CD4-positive, alpha-beta T cell treated with Interleukin-17A for 1 hour (primary cell): ENCODE data around the gene NFIA.
"Not testable (repeated sequence)": the region's sequence is repeated elsewhere in the genome, so short reads cannot be mapped to it uniquely, and the experiment has no call there.

Experiments used
- DNase-seq: peaks from one replicate; pipeline ENCODE4 v3.0.0-alpha.2; 2020

The NFIA gene

DNA sequence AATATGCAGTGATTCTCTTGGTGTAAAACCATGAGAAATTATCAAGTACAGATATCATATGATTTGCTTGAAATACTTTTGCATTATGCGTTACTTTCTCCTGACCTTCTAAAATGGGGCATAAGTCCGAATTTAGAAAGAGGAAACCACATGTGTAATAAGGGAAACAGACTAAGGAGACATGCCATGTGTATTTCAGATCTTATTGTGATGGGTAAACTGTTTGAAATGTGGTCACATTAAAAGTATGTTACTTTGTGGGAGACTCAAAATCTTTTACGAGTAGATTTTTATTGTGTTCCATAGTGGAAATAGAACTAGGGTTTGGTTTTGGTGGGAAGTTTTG, 173.0 kb downstream of the NFIA start:
- no peak for DNase-seq

DNA sequence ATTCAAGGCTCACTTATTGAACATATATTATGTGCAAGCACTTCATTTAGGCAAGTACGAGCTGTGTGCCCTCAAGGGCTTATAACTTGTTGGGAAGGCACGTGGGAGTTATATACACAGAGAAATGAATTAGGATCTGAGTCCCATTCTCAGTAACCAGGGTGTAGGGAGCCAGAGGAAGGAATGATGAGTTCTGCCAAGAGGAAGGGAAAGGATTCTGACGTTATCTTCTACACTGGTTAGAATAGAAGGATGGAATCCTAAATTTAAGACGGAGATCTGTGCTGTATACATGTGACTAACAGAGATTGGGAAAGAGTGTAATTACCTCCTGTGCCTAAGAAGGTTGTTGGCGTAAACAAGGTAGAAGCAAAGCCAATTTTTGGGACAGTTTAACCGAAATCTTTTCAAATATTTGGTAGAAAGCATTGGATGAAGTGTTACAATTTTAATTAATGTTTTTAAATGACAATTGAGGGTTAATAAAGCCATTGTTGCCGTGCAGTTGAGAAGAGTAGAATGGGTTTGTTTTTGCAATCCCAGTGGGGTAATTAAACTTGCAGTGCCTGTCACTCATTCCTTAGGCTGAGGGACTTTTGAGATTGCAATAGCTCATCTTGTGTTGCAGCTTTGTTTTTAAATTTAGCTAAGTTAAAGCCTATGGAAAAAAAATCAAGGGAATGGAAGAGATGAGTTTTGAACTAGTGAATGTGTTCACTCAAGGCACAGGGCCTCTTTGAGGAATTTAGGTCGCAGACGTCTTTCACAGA, 177.2 kb downstream of the NFIA start:
- DNase-seq, result no peak

DNA sequence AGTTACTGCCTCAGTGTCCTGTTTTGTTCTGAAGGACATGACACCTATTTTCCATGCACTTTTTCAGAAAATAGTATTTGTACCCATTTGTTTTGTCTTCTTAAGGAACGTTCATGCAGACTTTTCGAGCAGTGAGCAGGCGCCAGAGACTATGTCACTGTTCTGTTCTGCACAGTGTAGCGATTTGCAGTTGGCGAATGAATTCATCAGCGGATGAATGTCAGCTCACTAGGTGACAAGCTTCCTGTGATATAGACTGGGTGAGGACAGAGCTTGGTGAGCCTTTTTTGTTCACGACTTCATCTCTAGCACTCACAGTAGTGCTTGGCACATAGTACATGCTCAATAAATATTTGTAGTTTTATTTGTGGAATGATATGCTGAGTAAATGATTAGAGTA, 177.8 kb downstream of the NFIA start:
- no peak for DNase-seq

DNA sequence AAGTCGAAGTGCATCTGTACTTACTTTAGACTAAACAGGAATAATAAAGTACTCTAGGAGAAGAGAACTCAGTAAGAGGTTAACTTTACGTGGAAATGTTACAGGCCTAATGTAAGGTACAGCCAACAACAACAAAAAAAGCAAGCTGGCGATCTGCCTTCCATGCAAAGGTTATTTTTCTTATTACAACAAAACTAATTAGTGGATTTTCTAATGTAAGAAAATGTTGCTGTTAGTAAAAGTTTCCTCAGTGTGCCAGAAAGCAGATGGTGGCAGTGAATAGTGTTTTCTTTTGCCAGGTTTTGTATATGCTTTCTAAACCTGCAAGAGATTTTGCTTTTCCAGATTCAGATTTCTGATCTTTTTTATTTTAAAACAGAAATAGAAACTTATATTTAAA, 179.2 kb downstream of the NFIA start:
- DNase-seq, result no peak

DNA sequence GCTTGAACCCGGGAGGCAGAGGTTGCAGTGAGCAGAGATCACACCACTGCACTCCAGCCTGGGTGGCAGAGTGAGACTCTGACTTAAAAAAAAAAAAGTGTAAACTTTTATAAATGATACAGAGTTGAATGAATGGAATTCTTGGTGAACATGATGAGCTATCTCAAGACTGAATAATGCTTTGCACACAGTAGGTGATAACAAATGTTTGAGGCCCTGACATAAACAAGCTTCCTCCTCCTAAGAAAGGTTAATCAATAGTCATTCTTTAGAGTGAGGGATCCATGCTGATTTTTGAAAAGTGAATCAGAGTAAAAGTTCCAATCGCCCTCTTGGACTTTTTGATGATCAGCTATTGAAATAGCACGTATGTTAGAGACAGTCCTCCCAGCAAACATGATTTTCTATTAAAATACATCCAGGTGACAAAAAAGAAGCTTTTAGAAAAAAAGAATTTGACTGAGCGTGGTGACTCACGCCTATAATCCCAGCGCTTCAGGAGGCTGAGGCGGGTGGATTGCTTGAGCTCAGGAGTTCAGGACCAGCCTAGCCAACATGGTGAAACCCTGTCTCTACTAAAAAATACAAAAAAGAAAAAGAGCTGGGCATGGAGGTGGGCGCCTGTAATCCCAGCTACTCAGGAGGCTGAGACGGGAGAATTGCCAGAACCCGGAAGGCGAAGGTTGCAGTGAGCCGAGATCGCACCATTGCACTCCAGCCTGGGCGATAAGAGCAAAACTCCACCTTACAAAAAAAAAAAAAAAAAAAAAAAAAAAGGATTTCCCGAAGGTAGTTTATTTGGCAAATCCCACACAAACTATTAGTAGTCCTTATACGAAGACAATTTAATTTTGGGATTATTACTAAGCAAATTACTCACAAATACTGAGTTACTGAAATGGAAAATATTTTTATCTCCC, 181.8 kb downstream of the NFIA start:
- no peak for DNase-seq

DNA sequence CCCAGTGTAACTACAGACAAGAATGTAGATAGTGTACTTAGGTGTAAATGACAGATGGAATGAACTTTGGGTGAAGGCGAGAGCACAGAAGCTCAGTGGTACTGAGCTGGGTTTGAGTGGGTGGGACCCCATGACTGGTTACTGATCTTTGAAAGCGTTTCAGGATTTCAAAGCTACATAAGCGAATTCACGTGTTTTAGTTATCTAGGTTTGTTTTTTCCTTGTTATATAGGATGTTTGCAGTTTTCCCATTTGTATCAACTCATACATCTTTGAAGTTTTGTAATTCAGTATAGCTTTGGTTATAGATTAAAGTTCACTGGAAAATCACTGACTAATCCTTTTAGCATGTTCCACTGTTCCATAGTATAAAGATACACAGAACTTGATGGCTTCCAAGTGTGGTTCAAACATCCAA, 182.5 kb downstream of the NFIA start:
- no peak for DNase-seq

DNA sequence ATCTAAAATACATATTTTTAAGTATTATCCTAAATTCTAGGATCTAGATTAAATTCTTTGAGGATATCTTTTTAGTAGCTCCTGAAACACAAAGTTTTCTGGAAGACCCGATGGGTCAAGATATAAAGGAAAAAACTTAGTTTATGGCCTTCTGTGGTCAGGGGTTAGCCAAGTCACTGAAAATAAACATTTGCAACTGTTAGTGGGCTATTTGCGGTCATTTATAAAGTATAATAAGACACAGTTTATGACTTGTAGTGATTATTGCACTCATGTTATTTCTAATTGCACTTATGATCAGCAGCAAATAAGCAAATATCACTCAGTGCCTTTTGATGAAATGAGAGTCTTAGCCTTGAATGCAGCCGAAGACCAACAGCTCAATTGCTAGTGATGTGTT, 183.3 kb downstream of the NFIA start:
- DNase-seq, result no peak

DNA sequence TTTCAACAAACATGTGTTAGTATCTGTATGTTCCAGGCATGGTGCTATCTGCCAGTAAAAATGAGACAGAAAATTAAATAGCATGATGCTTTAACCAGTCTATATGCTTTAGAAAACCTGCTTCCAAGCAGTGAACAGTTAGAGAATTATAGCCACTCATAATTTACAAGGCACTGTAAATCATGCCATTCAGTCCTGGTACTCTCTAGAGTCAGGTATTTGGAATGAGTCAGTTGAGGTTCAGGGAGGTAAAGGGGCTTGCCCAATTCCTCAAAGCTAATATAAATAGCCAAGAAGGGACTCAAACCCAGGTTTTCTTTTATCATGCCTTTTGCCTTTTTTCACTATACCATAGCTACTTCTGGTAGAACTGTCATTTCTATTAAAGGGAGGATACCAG, 184.4 kb downstream of the NFIA start:
- DNase-seq, result no peak

DNA sequence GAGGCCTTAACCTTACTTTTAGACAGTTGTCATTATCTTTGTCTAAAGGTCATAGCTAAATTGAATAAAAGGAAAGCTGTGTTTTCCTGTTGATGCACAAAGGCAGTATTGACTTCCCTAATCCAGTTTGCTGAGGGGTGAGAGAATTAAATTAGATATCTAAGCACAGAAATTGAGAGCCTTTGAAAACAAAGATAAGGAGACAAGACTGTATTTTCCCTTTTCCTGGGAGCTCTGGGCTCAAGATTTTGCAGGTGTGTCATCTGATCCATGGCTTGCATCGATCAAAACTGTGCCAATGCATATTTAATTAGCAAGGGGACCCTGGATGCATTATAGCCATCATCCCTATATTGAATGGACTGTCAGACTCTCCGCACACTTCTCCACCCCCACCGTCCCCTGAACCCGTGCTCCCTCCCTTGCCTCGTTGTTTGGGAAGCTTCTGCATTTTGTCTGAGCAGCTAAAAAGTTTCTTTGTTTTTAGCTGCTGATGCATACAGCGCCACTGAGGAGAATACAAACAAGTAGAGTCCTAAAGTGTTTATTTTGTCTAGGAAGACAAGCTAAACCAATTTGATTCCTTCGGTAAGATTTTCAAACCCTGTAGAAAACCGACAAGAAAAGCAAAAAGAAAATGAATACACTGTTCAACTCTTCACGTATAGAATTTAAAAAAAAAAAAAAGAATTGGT, 186.3 kb downstream of the NFIA start:
- DNase-seq, result no peak

DNA sequence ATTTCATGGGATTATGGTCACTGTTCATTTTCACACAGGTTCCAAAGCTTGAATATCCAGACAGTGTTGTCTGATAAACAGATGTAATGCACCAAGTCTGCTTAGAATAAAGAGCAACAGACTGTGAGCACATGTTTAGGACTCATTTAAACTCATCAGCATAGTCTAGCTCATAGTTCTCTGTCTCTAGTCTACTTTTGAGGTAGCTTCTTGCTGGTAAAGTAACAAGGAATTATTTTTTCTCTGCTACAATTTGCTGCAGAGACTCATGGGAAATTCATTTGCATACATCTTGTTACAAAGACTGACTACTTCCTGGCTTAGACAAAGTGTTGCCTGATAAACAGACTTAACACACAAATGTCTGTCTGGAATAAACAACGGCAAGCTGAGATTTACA, 187.2 kb downstream of the NFIA start:
- no peak for DNase-seq

DNA sequence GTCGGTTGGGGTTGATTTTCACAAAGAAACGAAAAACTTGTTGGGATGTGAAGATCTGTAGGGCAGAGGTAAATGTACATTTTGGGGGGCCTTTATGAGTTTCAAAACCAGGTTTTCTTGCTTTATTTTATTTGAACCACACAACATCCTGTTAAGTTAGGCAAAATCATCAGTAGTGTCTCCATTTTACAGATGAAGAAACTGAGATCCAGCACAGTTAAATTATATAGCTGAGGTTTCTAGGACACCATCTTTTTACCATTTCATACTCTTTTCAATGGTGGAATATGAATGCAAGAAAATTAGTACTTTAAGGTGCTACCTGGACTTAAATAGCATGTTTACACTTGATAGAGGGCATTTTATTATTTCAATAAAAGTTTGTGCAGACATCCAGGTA, 187.7 kb downstream of the NFIA start:
- DNase-seq, result no peak

DNA sequence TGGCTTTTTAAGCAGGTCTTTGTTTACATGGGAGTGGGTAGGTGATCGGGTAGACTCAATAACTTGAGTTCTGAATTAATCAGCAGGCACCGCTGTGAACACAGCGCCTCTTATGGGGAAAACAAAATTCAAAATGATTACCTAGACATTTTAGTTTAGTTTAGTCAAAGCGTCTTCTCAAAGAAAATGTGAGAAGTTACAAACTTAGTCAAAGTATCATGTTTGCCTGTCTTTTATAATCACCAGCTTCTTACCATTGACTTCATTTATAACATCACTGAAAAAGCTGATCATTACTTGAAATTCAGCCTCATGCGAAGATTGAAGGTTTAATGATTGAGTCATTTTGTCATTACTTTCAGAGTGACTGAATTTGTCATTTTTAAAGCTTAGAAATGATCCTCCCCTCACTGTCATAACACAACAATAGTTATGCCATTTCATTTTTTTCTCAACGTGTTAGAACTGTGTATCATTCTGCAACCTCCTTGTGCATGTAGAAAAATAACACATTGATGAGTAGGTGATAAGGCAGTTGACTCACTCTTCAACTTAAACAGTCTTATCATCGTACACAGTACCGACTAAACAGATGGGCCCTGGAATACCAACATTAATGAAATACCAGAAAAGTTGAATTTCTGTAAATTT, 188.5 kb downstream of the NFIA start:
- DNase-seq, result peak; percentile 18

DNA sequence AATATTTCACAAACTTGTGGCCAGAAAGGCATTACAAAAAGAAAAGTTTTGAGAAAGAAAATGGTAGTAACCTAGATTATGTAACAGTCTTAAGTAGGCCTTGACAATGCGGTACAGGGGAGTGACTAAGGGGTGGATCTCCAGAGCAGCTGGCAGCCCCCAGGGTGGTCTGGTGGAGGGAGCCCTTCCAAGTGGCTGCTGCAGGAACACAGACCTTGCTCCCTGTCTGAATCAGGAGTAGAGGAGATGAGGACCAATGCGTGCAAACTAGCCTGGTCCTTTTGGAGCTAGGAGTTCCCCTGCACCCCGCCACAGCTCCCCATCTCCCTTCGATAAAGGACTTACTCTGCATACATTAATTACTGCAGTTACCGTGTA, 189.0 kb downstream of the NFIA start:
- DNase-seq, result no peak

DNA sequence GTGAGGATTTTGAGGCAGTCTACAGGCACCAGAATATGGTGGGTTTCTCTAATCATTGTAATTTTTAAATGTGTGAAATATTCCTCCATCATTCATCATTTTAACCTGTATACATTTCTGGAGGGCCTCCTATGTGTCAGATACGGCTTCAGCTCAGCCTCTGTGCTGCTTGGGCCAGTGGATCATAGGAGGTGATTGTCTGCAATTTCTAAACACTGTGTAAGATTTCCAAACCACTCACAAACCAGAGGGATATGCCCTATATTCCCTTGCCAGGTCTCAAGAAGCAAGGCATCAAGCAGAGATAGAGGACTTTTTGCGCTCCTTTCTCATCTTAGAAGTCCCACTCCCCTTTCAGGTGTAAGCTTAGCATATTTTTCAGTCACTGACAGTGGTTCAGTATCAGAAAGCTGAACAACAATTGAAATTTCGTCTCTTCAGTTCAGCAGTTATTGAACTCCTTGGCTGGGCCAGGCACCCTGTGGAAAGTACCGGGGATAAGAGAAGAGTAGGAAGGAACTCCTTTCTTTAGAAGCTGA, 190.9 kb downstream of the NFIA start:
- no peak for DNase-seq

DNA sequence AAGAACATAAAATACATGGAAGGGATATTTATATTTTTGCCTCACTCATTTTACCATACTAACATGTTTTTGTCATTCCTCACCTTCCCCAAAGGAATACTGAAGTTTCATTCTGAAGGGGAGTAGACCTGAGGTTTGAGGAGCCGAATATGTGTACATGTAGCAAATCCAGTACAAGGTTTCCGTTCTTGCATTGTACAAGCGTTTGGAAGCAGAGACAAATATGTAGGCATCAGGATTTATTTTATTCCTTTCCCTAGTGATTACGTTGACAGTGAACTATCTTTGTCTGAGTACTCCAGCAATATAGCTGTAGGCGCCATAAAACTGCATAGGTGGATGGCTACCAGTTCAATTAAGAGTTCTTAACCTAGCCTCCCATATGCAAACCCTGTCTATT, 191.5 kb downstream of the NFIA start:
- DNase-seq, result no peak

DNA sequence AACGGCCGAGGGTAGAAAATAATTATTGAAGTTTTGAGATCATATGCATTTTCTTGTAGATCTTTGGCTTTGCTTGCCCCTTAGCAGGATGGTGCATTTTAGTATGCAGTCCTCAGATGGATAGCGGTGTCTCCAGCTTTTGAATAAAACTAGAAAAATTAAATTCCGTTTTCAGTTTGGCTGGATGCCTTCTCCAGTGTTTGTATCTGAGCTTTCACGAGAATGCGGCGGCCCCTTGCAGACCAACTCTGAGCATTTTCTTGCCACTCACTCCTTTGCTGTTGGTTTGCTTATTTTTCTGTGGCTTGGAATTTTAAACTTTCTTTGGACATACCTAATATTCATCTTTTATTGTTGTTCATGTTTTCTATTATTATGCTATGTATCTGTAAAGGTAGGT, 192.6 kb downstream of the NFIA start:
- no peak for DNase-seq

DNA sequence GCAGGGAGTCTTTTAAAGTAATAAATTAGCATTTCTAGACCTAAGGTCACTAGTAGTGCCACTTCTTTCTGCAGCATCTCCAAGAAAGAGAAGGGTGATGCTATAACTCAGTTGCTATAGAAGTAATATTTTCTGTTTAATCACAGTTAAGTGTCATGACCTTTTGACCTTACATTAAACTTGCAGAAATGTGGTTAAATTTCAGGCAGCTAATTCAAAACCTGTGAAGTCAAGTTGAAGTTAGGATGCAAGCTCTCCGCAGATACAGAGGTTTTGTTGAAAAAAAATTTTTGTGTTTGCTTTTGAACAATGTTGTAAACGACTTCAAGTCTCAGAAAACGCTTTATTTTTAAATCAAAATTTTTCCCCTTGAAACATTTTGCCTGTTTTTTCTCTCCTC, 193.9 kb downstream of the NFIA start:
- no peak for DNase-seq

DNA sequence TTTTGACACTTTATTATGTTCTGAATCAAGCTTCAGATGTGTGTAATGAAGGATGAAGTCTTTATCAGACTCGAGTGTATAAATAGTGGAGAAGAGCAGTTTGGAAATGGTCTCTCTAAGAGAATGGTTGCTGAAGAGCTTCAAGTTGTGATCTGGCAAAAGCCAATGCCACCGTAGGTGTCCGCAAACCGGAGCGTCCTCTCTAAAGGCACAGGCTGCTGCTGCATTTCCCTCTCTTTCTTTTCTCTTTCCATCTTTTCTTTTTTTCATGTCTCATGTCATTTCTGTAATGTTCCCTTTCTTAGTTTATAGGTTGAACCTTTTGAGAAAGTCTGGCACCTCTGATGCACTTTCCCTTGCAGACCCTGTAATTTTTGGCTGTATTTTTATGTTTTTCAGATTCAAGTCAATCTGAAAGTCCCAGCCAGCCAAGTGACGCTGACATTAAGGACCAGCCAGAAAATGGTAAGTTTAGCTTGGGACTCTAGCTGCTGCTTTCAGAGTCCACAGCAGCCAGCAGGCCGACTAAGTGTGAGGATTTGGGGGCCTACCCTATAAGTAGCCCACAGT, 194.8 kb downstream of the NFIA start:
- no peak for DNase-seq

DNA sequence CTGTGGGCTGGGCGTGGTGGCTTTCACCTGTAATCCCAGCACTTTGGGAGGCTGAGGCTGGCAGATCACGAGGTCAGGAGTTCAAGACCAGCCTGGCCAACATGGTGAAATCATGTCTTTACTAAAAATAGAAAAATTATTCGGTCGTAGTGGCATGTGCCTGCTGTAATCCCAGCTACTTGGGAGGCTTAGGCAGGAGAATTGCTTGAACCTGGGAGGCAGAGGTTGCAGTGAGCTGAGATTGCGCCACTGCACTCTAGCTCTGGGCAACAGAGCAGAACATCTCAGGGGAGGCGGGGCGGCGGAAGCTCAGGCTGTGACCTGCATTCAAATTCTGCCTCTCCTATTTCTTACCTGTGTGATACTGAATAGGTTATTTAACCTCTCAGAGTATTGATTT, 196.1 kb downstream of the NFIA start:
- not testable (repeated sequence) for DNase-seq

DNA sequence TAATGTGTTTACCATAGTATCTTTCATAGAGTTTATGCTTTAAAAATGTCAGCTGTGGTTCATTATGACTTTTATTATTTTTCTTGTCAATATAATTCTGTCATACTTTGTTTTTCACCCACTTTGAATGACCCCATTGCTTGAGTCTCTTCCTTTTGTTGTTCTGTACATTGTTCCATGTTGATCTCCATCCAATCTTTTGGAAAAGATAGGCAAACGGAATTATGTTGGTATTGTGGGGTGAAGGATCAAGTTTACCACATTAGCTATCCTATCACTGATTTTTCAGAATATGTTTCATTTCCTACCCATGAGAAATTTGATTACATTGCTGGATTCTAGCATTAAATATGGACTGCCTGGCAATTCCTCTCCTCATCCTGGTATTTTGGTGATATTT, 196.6 kb downstream of the NFIA start:
- DNase-seq, result no peak

DNA sequence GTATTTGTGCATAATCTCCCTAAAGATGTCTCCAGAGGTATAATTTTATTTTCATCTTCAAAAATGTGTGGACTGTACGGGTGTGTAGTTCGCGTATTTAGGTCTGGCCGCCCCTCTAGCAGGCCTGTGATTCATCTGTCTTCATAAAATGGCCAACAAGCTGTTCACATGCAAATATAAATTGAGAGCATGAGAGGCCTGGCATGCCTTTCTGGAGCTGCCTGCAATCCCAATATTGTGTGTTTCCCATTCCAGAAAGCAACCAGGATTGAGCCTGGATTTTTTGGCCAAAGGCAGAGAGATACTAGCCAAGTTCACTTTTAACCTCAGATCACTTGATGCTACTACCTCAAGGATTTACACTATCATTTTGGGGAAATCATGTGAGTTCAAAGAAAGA, 197.2 kb downstream of the NFIA start:
- DNase-seq, result no peak

DNA sequence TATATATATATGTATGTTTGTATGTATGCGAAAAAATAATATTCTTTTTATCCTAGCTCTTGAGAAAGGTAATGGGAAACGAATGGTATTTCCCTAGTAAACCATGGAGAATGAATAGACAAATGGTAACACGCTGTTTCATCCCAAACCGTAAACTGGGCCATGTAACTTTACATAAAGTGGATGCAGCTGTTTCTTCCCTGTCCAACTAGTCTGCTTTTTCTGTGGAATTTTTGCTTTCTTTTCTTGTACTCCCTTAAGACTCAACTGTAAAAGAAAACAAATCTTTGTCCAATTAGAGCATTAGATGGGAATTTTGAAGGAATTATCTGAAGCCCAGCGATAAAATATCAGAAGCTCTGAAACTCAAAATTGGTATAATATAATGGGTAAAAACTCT, 198.1 kb downstream of the NFIA start:
- DNase-seq, result no peak

DNA sequence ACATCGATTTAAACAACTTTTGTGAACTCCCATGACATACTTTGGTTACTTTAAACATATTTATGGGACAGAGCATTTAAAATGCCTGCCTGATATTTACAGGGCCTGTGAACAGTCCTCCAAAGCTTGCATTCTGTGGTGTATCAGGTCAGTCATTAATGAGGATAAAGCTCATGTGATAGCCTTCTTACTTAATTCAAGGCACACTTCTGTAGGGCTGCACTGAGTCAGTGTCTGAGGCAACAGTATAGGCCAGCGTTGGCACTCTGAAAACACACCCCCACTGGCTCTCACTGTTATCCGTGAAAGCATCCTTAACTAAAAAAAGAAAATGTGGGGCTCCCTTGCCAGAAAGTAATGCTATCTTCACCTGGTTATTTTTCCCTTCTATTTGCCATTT, 200.0 kb downstream of the NFIA start:
- no peak for DNase-seq
